BJ (cell line): Measurements from ENCODE around the gene IFIH1. TPM values are rescaled to one million over a fixed set of nuclear protein-coding genes. Genes with fewer than 3 reads are reported as not detected.
A peak's percentile ranks its signal among the peaks of the same experiment; 100 is the strongest.

Source experiments
- CTCF ChIA-PET: fragments of 350-600 bp; formaldehyde crosslinking; extraction: SDS; loops from one replicate; lab custom pipeline; 2021; ENCODE audit warnings: antibody characterized with exemption, inconsistent platforms; lab: Yijun Ruan, JAX
- POLR2A ChIA-PET: fragments of 300-600 bp; sonication (Branson Sonifier 250); formaldehyde crosslinking; extraction: SDS; loops from one replicate; lab custom pipeline; 2021; ENCODE audit warnings: antibody characterized with exemption; lab: Charles Lee
- DNase-seq: peaks from one replicate; pipeline ENCODE4 v3.0.0-alpha.2; 2011; ENCODE audit warnings: low read depth
- H3K27me3 ChIP-seq: 2 replicates; pipeline ENCODE4 v1.6.0; 2011; ENCODE audit warnings: low read length; ENCODE audit not compliant: control insufficient read depth, insufficient read depth
- H3K36me3 ChIP-seq: 2 replicates; pipeline ENCODE4 v1.5.1; 2011; ENCODE audit warnings: low read length; ENCODE audit not compliant: control insufficient read depth, insufficient read depth
- H3K4me3 ChIP-seq: 2 replicates; pipeline ENCODE4 v1.5.1; 2011; ENCODE audit warnings: low read depth, mild to moderate bottlenecking, control low read depth, low read length
- CTCF ChIP-seq: IDR thresholded peaks from 2 replicates; pipeline ENCODE4 v1.5.1; 2011; ENCODE audit warnings: low read depth, mild to moderate bottlenecking, control low read depth, inconsistent platforms, low read length, moderate library complexity; ENCODE audit not compliant: insufficient read depth
- polyA plus RNA-seq: library from polyadenylated mRNA; depleted of rRNA; stranded (reverse); fragments of >200 nt; gene quantifications from 2 replicates; pipeline ENCODE4 v1.2.3, GENCODE V29; 2011; rRNA removed

IFIH1 gene
- polyA plus RNA-seq, 1 experiment: 0.47 TPM

DNA sequence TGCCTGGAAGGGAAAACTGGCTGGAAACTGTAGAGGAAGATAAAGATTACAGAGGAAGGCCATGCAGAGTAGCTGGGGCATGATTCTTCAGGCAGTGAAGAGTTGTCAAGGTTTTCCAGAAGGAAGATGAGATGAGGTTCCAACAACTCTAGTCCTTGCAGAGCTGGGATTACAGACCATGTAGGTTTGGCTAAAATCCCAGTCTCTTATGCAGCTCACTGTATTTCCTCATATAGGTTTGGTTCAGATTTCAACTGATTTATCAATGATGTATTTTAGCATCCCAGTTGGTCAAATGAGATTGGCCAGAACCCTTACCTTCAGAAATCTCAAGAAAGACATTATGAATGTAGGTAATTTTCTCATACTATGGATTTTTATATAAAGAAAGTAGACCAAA, 91.6 kb downstream of the IFIH1 start:
- no peak for DNase-seq
- no peak for TF ChIP-seq CTCF
- CTCF ChIA-PET: interaction anchor here (3.1 kb wide), 1 partner anchor 71 kb away, joined by 11 read pairs; no protein-coding TSS in a partner anchor
- POLR2A ChIA-PET: no interaction called here
- Histone ChIP-seq H3K36me3 (peaks cover 8% of the 10 kb centered on the region; the same call in 1 of the 2 replicates), H3K27me3 (no peaks in the 10 kb centered on the region), H3K4me3 (no peak overlapping the region)

DNA sequence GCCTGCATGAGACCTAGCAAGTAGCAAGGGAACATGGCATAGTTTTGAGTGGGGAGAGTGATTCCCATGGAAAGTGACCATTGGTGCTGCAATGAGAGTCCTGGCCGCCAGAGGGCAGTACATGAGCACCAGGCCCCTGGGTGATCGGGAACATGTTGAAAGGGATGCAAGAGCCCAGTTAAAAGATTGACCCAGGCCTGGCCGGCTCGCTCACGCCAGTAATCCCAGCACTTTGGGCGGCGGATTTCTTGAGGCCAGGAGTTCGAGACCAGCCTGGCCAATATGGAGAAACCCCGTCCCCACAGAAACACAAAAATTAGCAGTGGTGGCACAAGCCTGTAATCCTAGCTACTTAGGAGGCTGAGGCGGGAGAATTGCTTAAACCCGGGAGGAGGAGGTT, 97.4 kb downstream of the IFIH1 start:
- Histone ChIP-seq H3K36me3 (peaks cover 11% of the 10 kb centered on the region), H3K27me3 (no peaks in the 10 kb centered on the region), H3K4me3 (no peak overlapping the region)
- DNase-seq: no peak
- ChIA-PET CTCF (interaction anchor here (0.6 to 3.9 kb wide), 32 partner anchors 8 to 95 kb away, joined by 3 to 137 read pairs (median 4); partner anchors contain the start of gene FAP), POLR2A (no interaction called here)
- peak; percentile 90 for TF ChIP-seq CTCF

DNA sequence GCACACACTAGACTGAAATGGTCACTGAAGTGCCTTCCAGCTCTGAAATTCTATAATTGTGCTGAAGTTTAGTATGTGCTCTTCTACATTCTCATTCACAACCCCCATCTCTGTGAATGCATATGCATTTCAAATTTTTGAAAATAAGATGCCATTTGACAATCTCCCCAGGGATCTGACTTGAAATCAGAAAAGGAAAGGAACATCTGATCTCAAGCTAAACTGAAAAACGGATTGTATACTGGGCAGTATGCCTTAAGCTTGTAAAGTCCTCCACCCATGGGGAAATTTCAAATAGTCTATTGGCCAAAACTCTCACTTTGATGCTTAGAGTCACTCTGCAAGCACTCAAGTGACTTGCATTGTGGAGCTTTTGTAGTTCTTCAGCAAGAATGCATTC, 98.1 kb downstream of the IFIH1 start:
- POLR2A ChIA-PET: no interaction called here
- TF ChIP-seq CTCF: no peak
- peaks cover 13% of the 10 kb centered on the region for H3K36me3 ChIP-seq

GRCh38 chr2:162219426-162219825, 99.1 kb downstream of the IFIH1 start:
- no peaks in the 10 kb centered on the region for H3K27me3 ChIP-seq
- no peak overlapping the region for H3K4me3 ChIP-seq
- ChIA-PET POLR2A (interaction anchor here (0.7 kb wide), 1 partner anchor 147 kb away, joined by 4 read pairs; no protein-coding TSS in a partner anchor), CTCF (interaction anchor here (1.2 to 3.9 kb wide), 5 partner anchors 11 to 78 kb away, joined by 5 to 137 read pairs (median 8); partner anchors contain the start of gene FAP)
- DNase-seq: no peak
- H3K36me3 ChIP-seq: peaks cover 12% of the 10 kb centered on the region
- no peak for TF ChIP-seq CTCF

More for the DNA sequence above, 98.1 kb downstream of the IFIH1 start:
- Histone ChIP-seq H3K27me3 (no peaks in the 10 kb centered on the region), H3K4me3 (no peak overlapping the region)
- DNase-seq: no peak
- CTCF ChIA-PET: interaction anchor here (0.6 to 3.9 kb wide), 27 partner anchors 9 to 94 kb away, joined by 3 to 137 read pairs (median 4); partner anchors contain the start of gene FAP

DNA sequence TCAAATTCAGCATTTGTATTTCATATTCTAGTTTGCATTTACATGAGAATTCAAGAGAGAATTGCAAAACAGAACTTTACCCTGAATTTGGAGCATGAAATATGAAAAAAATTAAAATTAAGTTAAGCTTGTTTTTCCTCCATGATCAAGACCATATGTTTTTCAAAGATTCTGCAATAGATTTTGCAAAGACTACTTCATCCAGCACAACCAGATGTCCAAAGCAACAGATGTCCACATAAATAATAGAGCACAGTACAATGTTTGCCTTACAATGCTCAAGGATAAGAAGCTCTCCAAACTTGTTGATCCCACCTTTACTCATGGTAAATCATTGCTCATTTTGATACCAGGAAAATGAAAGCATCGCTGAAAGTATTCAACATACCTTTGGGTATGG, 100.9 kb downstream of the IFIH1 start:
- POLR2A ChIA-PET: interaction anchor here (0.6 kb wide), 1 partner anchor 19 kb away, joined by 3 read pairs; no protein-coding TSS in a partner anchor

More for the DNA sequence above, 100.9 kb downstream of the IFIH1 start:
- H3K27me3 ChIP-seq: no peaks in the 10 kb centered on the region
- H3K36me3 ChIP-seq: peaks cover 16% of the 10 kb centered on the region
- CTCF ChIA-PET: interaction anchor here (1.0 to 1.1 kb wide), 2 partner anchors 28 to 65 kb away, joined by 3 read pairs; no protein-coding TSS in a partner anchor
- H3K4me3 ChIP-seq: no peak overlapping the region
- DNase-seq: peak; percentile 26
- no peak for TF ChIP-seq CTCF

Other genes with a start within 250 kb of the IFIH1 start
- gene DPP4, start 244.5 kb downstream of the IFIH1 start, polyA plus RNA-seq: 10.3 and 22.3 TPM in 2 replicates
- gene GCG, start 166.4 kb downstream of the IFIH1 start, polyA plus RNA-seq: not detected in 2 replicates
- gene FAP, start 75.2 kb downstream of the IFIH1 start, polyA plus RNA-seq: 135 and 263 TPM in 2 replicates
- 5.2 and 6.2 TPM in 2 replicates for gene GCA, start 25.4 kb upstream of the IFIH1 start, polyA plus RNA-seq